HEK293T (cell line): ENCODE results near the gene DLG2.

Source experiments
- BHLHE40 ChIP-seq: fragments of 450-650 bp; IDR thresholded peaks from 2 replicates; pipeline ENCODE4 v1.6.1; 2016; ENCODE audit warnings: mild to moderate bottlenecking, moderate library complexity, borderline replicate concordance
- ELF4 ChIP-seq: fragments of 450-650 bp; IDR thresholded peaks from 2 replicates; pipeline ENCODE4 v1.6.1; 2017; ENCODE audit warnings: antibody characterized with exemption
- FOXA1 ChIP-seq: fragments of 450-650 bp; IDR thresholded peaks from 2 replicates; pipeline ENCODE4 v1.6.1; 2016; ENCODE audit warnings: mild to moderate bottlenecking
- FOXK2 ChIP-seq: fragments of 450-650 bp; IDR thresholded peaks from 2 replicates; pipeline ENCODE4 v1.6.1; 2016; ENCODE audit warnings: mild to moderate bottlenecking
- FOXM1 ChIP-seq: fragments of 450-650 bp; IDR thresholded peaks from 2 replicates; pipeline ENCODE4 v1.6.1; 2017; ENCODE audit warnings: mild to moderate bottlenecking, borderline replicate concordance
- HDGF ChIP-seq: fragments of 450-650 bp; IDR thresholded peaks from 2 replicates; pipeline ENCODE4 v1.6.1; 2017; ENCODE audit warnings: antibody characterized with exemption, borderline replicate concordance
- L3MBTL2 ChIP-seq: fragments of 450-650 bp; conservative IDR thresholded peaks from 2 replicates; pipeline ENCODE4 v1.6.1; 2016; ENCODE audit warnings: mild to moderate bottlenecking
- LEF1 ChIP-seq: fragments of 450-650 bp; IDR thresholded peaks from 2 replicates; pipeline ENCODE4 v1.6.1; 2017; ENCODE audit warnings: mild to moderate bottlenecking, borderline replicate concordance
- NFRKB ChIP-seq: fragments of 450-650 bp; IDR thresholded peaks from 2 replicates; pipeline ENCODE4 v1.6.1; 2016; ENCODE audit warnings: mild to moderate bottlenecking, moderate library complexity
- SP1 ChIP-seq: fragments of 450-650 bp; IDR thresholded peaks from 2 replicates; pipeline ENCODE4 v1.6.1; 2017
- TARDBP ChIP-seq: fragments of 450-650 bp; IDR thresholded peaks from 2 replicates; pipeline ENCODE4 v1.6.1; 2016
- ZNF384 ChIP-seq: fragments of 450-650 bp; IDR thresholded peaks from 2 replicates; pipeline ENCODE4 v1.6.1; 2016
- TF ChIP-seq, protein P1 (sequence below): fragments of 450-650 bp; IDR thresholded peaks from 2 replicates; pipeline ENCODE4 v1.6.1; 2016

GRCh38 chr11:84747871-84748270 is 879.3 kb downstream of the DLG2 start:
- no peak for TF ChIP-seq BHLHE40
- no peak for TF ChIP-seq FOXM1
- no peak for TF ChIP-seq TARDBP
- TF ChIP-seq HDGF: no peak
- TF ChIP-seq SP1: no peak
- TF ChIP-seq L3MBTL2: no peak
- TF ChIP-seq FOXK2: no peak
- TF ChIP-seq ELF4: no peak
- no peak for TF ChIP-seq FOXA1
- TF ChIP-seq LEF1: no peak
- no peak for TF ChIP-seq ZNF384
- TF ChIP-seq NFRKB: no peak
- TF ChIP-seq, protein P1, sequence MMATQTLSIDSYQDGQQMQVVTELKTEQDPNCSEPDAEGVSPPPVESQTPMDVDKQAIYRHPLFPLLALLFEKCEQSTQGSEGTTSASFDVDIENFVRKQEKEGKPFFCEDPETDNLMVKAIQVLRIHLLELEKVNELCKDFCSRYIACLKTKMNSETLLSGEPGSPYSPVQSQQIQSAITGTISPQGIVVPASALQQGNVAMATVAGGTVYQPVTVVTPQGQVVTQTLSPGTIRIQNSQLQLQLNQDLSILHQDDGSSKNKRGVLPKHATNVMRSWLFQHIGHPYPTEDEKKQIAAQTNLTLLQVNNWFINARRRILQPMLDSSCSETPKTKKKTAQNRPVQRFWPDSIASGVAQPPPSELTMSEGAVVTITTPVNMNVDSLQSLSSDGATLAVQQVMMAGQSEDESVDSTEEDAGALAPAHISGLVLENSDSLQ: no peak
